SK-N-SH (cell line): ENCODE results near the gene ZNF227. TPM values are rescaled to one million over a fixed set of nuclear protein-coding genes. Genes with fewer than 3 reads are reported as not detected.

ENCODE experiments used
- CTCF ChIA-PET: fragments of 300-600, 350-600 bp; formaldehyde crosslinking; extraction: SDS; loops from one replicate; lab custom pipeline; 2021; lab: Yijun Ruan, JAX
- POLR2A ChIA-PET: fragments of 350-600 bp; sonication (Branson Sonifier 250); formaldehyde crosslinking; extraction: SDS; loops from one replicate; lab custom pipeline; 2020; ENCODE audit warnings: antibody characterized with exemption, inconsistent platforms; lab: Yijun Ruan, JAX
- DNase-seq: peaks from one replicate; pipeline ENCODE4 v3.0.0; 2012
- H2AFZ ChIP-seq: fragments of 200-600 bp; sonication (generic); 2 replicates; pipeline ENCODE4 v1.8.1; 2016; ENCODE audit warnings: antibody characterized with exemption, mild to moderate bottlenecking, low read depth
- H3F3A ChIP-seq: fragments of 200-600 bp; sonication (generic); replicated peaks from 2 replicates; pipeline ENCODE3; 2016; ENCODE audit warnings: antibody characterized with exemption, mild to moderate bottlenecking; ENCODE audit not compliant: insufficient read depth
- H3K27ac ChIP-seq, 2 experiments: fragments of 200-500 bp in 1 of 2; fragments of 200-600 bp in 1 of 2; sonication (Bioruptor generic) in 1 of 2; sonication (generic), shearing (Covaris generic) in 1 of 2; 2 replicates each; pipeline versions ENCODE4 v1.5.1 to v1.6.1; 2014 to 2016; ENCODE audit warnings: low read depth in 2 of 2, inconsistent platforms in 1 of 2, low read length in 1 of 2, mild to moderate bottlenecking in 1 of 2, mixed read lengths in 1 of 2
- H3K27me3 ChIP-seq: fragments of 200-600 bp; sonication (generic), shearing (Covaris generic); 2 replicates; pipeline ENCODE4 v1.6.1; 2016; ENCODE audit warnings: mixed run types; ENCODE audit not compliant: insufficient read depth
- H3K36me3 ChIP-seq, 2 experiments: fragments of 200-500 bp in 1 of 2; fragments of 200-600 bp in 1 of 2; sonication (Bioruptor generic) in 1 of 2; sonication (generic) in 1 of 2; replicated peaks in 1 of 2; 2 replicates each; pipeline versions ENCODE3 to v1.5.1; 2014 to 2016; ENCODE audit warnings: low read length in 1 of 2, mild to moderate bottlenecking in 1 of 2; ENCODE audit not compliant: insufficient read depth in 2 of 2, control insufficient read depth in 1 of 2
- H3K4me1 ChIP-seq, 2 experiments: fragments of 200-500 bp in 1 of 2; fragments of 200-600 bp in 1 of 2; sonication (Bioruptor generic) in 1 of 2; sonication (generic), shearing (Covaris generic) in 1 of 2; 2 replicates each; pipeline versions ENCODE4 v1.5.1 to v1.6.1; 2014 to 2016; ENCODE audit warnings: low read depth in 1 of 2, low read length in 1 of 2, mixed run types in 1 of 2; ENCODE audit not compliant: insufficient read depth in 2 of 2, control insufficient read depth in 1 of 2
- H3K4me2 ChIP-seq: fragments of 200-600 bp; sonication (generic), shearing (Covaris generic); 2 replicates; pipeline ENCODE4 v1.6.1; 2017; ENCODE audit warnings: mixed run types
- H3K4me3 ChIP-seq, 2 experiments: fragments of 200-500 bp in 1 of 2; fragments of 200-600 bp in 1 of 2; sonication (Bioruptor generic) in 1 of 2; sonication (generic), shearing (Covaris generic) in 1 of 2; 2 replicates each; pipeline versions ENCODE4 v1.5.1 to v1.8.1; 2014 to 2016; ENCODE audit warnings: low read depth in 2 of 2, inconsistent platforms in 1 of 2, low read length in 1 of 2, mild to moderate bottlenecking in 1 of 2, mixed read lengths in 1 of 2, moderate library complexity in 1 of 2
- H3K79me2 ChIP-seq: fragments of 200-600 bp; sonication (generic); 2 replicates; pipeline ENCODE4 v1.8.1; 2017; ENCODE audit warnings: mild to moderate bottlenecking; ENCODE audit not compliant: insufficient read depth
- H3K9ac ChIP-seq: fragments of 200-600 bp; sonication (generic); 2 replicates; pipeline ENCODE4 v1.6.1; 2017; ENCODE audit warnings: mixed run types
- H3K9me2 ChIP-seq: fragments of 200-600 bp; sonication (generic); 2 replicates; pipeline ENCODE4 v1.6.1; 2017; ENCODE audit warnings: mixed run types
- H3K9me3 ChIP-seq: fragments of 200-600 bp; sonication (generic); 2 replicates; pipeline ENCODE4 v1.6.1; 2017; ENCODE audit warnings: mixed run types, mild to moderate bottlenecking, moderate library complexity
- H4K20me1 ChIP-seq: fragments of 200-600 bp; sonication (generic); 2 replicates; pipeline ENCODE4 v1.6.1; 2017; ENCODE audit warnings: mild to moderate bottlenecking, mixed run types; ENCODE audit not compliant: insufficient read depth
- FOSL2 ChIP-seq: IDR thresholded peaks from 2 replicates; pipeline ENCODE4 v1.4.0; 2012; ENCODE audit warnings: low read depth, mild to moderate bottlenecking, moderate library complexity, borderline replicate concordance
- GABPA ChIP-seq: IDR thresholded peaks from 2 replicates; pipeline ENCODE4 v1.4.0; 2012; ENCODE audit warnings: low read depth, mild to moderate bottlenecking
- GATA2 ChIP-seq: sonication (generic); formaldehyde crosslinking; IDR thresholded peaks from 2 replicates; pipeline ENCODE4 v1.5.0; 2020; ENCODE audit warnings: mild to moderate bottlenecking, missing genetic modification reagents
- JUND ChIP-seq: IDR thresholded peaks from 2 replicates; pipeline ENCODE4 v1.4.0; 2012
- NRF1 ChIP-seq: IDR thresholded peaks from 2 replicates; pipeline ENCODE4 v1.6.1; 2012; ENCODE audit warnings: low read depth, mild to moderate bottlenecking, low read length
- RFX5 ChIP-seq: IDR thresholded peaks from 2 replicates; pipeline ENCODE4 v1.6.1; 2012; ENCODE audit warnings: mild to moderate bottlenecking, improper control_type of control experiment, low read length
- RXRA ChIP-seq: IDR thresholded peaks from 2 replicates; pipeline ENCODE4 v1.4.0; 2012; ENCODE audit warnings: low read depth, mild to moderate bottlenecking, borderline replicate concordance
- SIN3A ChIP-seq: IDR thresholded peaks from 2 replicates; pipeline ENCODE4 v1.6.1; 2012; ENCODE audit warnings: low read depth, mild to moderate bottlenecking, low read length, moderate library complexity, borderline replicate concordance
- TCF12 ChIP-seq: IDR thresholded peaks from 2 replicates; pipeline ENCODE4 v1.4.0; 2012
- WGBS: methylation state at CpG from one replicate; pipeline ENCODE4 v1.1.6; 2017; ENCODE audit warnings: low lambda C conversion rate; 5-methylcytosine and 5-hydroxymethylcytosine counted together
- polyA plus RNA-seq, 3 experiments: library from polyadenylated mRNA; depleted of rRNA; stranded (reverse); fragments of >200 nt; gene quantifications; 2 replicates each; pipeline ENCODE4 v1.2.3, GENCODE V29; 2012
- TF ChIP-seq, protein P1 (sequence below): IDR thresholded peaks from 2 replicates; pipeline ENCODE4 v1.6.1; 2012; ENCODE audit warnings: mild to moderate bottlenecking, low read depth, low read length, moderate library complexity
- TF ChIP-seq, protein P2 (sequence below): fragments of 200-600 bp; sonication (generic); IDR thresholded peaks from 2 replicates; pipeline ENCODE4 v1.6.1; 2017; ENCODE audit warnings: antibody characterized with exemption, mild to moderate bottlenecking, moderate library complexity
- TF ChIP-seq, protein P3 (sequence below): IDR thresholded peaks from 2 replicates; pipeline ENCODE4 v1.4.0; 2012; ENCODE audit warnings: low read depth, borderline replicate concordance

Gene ZNF227
- polyA plus RNA-seq, 1 of the 3 experiments (the other 2 are of a cell fraction) = 8.3 TPM

DNA sequence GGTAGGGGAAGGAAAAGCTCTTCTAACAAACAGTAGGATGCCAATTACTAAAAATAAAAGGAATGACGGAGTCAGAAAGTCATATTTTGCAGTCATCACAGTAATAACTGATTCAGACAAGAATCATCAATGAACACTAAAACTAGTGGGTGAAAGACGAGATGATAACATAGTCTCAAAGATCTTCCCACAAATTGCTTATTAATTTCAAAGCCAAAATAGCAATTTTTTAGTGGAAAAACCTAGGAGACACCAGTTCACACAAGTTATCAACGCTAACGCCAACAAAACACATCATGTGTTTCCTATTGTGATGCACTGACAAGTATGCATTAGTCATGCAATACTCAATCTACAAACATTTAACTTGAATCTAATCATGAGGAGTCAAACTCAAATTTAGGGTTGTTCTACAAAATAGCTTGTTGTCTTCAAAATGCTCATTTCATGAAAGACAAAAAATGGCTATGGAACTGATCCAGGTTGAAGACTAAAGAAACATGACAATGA, 65.9 kb downstream of the ZNF227 start:
- ChIA-PET POLR2A (interaction anchor here (1.2 kb wide), 1 partner anchor 20 kb away, joined by 3 read pairs; no protein-coding TSS in a partner anchor), CTCF (interaction anchor here (1.1 kb wide), 1 partner anchor 10 kb away, joined by 3 read pairs; no protein-coding TSS in a partner anchor)
- H4K20me1 ChIP-seq = no peaks in the 10 kb centered on the region
- H2AFZ ChIP-seq = no peak overlapping the region
- no peak overlapping the region for H3K27ac ChIP-seq
- H3K9me3 ChIP-seq = no peaks in the 10 kb centered on the region; the same call in 1 of the 2 replicates
- TF ChIP-seq JUND (no peak), GATA2 (no peak), FOSL2 (no peak), SIN3A (no peak)
- TF ChIP-seq, protein P1, sequence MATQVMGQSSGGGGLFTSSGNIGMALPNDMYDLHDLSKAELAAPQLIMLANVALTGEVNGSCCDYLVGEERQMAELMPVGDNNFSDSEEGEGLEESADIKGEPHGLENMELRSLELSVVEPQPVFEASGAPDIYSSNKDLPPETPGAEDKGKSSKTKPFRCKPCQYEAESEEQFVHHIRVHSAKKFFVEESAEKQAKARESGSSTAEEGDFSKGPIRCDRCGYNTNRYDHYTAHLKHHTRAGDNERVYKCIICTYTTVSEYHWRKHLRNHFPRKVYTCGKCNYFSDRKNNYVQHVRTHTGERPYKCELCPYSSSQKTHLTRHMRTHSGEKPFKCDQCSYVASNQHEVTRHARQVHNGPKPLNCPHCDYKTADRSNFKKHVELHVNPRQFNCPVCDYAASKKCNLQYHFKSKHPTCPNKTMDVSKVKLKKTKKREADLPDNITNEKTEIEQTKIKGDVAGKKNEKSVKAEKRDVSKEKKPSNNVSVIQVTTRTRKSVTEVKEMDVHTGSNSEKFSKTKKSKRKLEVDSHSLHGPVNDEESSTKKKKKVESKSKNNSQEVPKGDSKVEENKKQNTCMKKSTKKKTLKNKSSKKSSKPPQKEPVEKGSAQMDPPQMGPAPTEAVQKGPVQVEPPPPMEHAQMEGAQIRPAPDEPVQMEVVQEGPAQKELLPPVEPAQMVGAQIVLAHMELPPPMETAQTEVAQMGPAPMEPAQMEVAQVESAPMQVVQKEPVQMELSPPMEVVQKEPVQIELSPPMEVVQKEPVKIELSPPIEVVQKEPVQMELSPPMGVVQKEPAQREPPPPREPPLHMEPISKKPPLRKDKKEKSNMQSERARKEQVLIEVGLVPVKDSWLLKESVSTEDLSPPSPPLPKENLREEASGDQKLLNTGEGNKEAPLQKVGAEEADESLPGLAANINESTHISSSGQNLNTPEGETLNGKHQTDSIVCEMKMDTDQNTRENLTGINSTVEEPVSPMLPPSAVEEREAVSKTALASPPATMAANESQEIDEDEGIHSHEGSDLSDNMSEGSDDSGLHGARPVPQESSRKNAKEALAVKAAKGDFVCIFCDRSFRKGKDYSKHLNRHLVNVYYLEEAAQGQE = no peak
- no peaks in the 10 kb centered on the region for H3K79me2 ChIP-seq
- H3K9ac ChIP-seq = no peak overlapping the region
- H3F3A ChIP-seq = peaks cover 5% of the 10 kb centered on the region
- no peak for DNase-seq
- H3K4me1 ChIP-seq = no peaks in the 10 kb centered on the region
- H3K9me2 ChIP-seq = no peaks in the 10 kb centered on the region
- H3K36me3 ChIP-seq = peaks cover 0 to 2% of the 10 kb centered on the region in 2 experiments
- no peaks in the 10 kb centered on the region for H3K27me3 ChIP-seq
- 81% methylated on average over 4 of the region's 4 CpGs for WGBS
- no peak overlapping the region for H3K4me3 ChIP-seq
- no peak overlapping the region for H3K4me2 ChIP-seq

DNA sequence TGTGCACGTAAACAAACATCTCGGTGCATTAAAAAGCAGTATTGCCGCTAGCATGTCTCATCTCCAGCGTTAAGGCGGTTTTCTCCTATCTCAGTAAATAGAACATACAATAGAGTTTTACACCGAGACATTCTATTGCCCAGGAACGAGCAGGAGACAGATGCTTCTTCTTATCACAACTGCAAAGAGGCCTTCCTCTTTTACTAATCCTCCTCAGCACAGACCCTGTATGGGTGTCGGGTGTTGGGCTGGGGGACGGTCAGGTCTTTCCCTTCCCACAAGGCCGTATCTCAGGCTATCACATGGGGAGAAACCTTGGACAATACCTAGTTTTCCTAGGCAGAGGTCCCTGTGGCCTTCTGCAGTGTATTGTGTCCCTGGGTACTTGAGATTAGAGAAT, 68.6 kb downstream of the ZNF227 start:
- TF ChIP-seq RFX5 (no peak), NRF1 (no peak), TCF12 (no peak), RXRA (no peak), JUND (no peak), GABPA (no peak)
- TF ChIP-seq, protein P2, sequence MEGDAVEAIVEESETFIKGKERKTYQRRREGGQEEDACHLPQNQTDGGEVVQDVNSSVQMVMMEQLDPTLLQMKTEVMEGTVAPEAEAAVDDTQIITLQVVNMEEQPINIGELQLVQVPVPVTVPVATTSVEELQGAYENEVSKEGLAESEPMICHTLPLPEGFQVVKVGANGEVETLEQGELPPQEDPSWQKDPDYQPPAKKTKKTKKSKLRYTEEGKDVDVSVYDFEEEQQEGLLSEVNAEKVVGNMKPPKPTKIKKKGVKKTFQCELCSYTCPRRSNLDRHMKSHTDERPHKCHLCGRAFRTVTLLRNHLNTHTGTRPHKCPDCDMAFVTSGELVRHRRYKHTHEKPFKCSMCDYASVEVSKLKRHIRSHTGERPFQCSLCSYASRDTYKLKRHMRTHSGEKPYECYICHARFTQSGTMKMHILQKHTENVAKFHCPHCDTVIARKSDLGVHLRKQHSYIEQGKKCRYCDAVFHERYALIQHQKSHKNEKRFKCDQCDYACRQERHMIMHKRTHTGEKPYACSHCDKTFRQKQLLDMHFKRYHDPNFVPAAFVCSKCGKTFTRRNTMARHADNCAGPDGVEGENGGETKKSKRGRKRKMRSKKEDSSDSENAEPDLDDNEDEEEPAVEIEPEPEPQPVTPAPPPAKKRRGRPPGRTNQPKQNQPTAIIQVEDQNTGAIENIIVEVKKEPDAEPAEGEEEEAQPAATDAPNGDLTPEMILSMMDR = no peak
- TF ChIP-seq, protein P1 = no peak
- TF ChIP-seq, protein P3, sequence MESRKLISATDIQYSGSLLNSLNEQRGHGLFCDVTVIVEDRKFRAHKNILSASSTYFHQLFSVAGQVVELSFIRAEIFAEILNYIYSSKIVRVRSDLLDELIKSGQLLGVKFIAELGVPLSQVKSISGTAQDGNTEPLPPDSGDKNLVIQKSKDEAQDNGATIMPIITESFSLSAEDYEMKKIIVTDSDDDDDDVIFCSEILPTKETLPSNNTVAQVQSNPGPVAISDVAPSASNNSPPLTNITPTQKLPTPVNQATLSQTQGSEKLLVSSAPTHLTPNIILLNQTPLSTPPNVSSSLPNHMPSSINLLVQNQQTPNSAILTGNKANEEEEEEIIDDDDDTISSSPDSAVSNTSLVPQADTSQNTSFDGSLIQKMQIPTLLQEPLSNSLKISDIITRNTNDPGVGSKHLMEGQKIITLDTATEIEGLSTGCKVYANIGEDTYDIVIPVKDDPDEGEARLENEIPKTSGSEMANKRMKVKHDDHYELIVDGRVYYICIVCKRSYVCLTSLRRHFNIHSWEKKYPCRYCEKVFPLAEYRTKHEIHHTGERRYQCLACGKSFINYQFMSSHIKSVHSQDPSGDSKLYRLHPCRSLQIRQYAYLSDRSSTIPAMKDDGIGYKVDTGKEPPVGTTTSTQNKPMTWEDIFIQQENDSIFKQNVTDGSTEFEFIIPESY = no peak
- no peak for DNase-seq
- H3F3A ChIP-seq = peaks cover 5% of the 10 kb centered on the region
- 84% methylated on average over 10 of the region's 10 CpGs for WGBS
- H3K27me3 ChIP-seq = no peaks in the 10 kb centered on the region
- ChIA-PET POLR2A (no interaction called here), CTCF (no interaction called here)
- no peak overlapping the region for H3K4me2 ChIP-seq
- no peaks in the 10 kb centered on the region; the same call in 1 of the 2 replicates for H3K9me3 ChIP-seq
- H3K36me3 ChIP-seq = peaks cover 0 to 2% of the 10 kb centered on the region in 2 experiments
- no peak overlapping the region for H3K4me3 ChIP-seq
- H4K20me1 ChIP-seq = no peaks in the 10 kb centered on the region
- no peaks in the 10 kb centered on the region for H3K79me2 ChIP-seq
- no peak overlapping the region for H2AFZ ChIP-seq
- no peaks in the 10 kb centered on the region for H3K4me1 ChIP-seq
- H3K9ac ChIP-seq = no peak overlapping the region
- no peak overlapping the region for H3K27ac ChIP-seq
- H3K9me2 ChIP-seq = no peaks in the 10 kb centered on the region
